Stimulated activated CD4-positive, alpha-beta T cell treated with anti-CD3 and anti-CD28 coated beads, Interleukin-15, amount 100 ng/mL, for 1 hour (primary cell): Measurements from ENCODE around the gene SPTLC2.

Source experiments
- DNase-seq, 2 donors: peaks; one replicate each; pipeline ENCODE4 v3.0.0-alpha.2; 2020; ENCODE audit warnings: low read depth in 1 of 2, low spot score in 1 of 2

Gene SPTLC2

GRCh38 chr14:77474479-77475177 lies 141.8 kb downstream of the SPTLC2 start:
- no peak for DNase-seq

DNA sequence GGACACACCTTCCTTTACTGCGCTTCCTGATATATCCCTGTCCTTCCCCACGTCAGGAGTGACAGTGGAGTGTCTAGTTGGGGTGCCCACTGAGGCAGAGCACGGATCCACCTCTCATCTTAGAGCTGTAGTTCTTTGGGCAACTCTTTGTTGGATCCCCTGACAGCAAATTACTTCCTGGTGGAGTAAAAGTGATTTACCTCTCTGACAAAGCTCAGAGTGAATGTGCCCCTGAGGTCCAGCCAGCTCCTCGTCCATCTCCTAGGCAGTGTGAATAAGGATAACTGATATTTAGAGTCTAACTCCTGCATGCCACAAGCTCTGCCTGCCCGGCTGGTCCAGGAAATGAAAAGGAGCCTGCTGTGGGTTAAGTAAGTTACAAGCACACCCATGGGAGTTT lies 142.5 kb downstream of the SPTLC2 start:
- DNase-seq: no peak

GRCh38 chr14:77470224-77470870 lies 146.1 kb downstream of the SPTLC2 start:
- DNase-seq: no peak

DNA sequence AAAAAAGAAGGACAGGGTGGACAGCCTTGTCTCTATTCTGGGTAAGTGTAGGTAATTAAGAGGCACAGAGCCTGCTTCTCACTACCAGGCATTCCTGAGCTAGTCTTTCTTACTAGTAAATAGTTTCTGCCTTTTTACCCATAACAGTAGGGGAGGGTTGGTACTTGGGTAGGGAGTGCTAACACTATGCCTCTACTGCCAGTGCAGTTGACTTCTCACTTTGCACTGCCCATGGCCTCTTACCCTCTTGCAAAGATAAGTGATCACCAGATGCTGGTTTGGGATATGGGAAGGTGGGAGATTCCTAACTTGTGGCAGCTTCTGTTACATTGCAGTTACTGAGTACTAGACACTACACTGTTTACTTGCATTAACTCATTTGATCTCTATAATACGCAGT lies 146.9 kb downstream of the SPTLC2 start:
- DNase-seq: no peak

GRCh38 chr14:77469067-77469505 lies 147.4 kb downstream of the SPTLC2 start:
- DNase-seq: no peak

DNA sequence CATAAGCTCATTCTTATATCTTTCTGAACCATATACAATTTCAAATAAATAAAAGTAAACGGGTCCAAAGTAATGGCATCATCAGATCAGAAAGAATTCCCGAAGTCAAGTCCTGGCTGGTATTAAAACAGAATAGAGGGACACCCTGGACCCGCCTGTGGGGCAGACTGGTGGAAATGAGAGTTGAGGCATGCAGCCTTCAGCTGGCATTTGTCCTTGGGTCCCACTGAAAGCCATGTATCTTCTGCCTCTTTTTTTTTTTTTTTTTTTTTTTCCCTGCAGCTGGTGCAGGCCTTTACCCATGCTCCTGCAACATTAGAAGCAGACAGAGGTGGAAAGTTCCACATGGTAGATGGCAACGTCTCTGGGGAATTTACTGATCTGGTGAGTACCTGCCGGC lies 148.6 kb downstream of the SPTLC2 start:
- no peak for DNase-seq

GRCh38 chr14:77459072-77459723 lies 157.2 kb downstream of the SPTLC2 start:
- peak in 1 of 2 donors; percentile 8 for DNase-seq

GRCh38 chr14:77458249-77458950 lies 158.0 kb downstream of the SPTLC2 start:
- peak in 1 of 2 donors; percentile 3 for DNase-seq

DNA sequence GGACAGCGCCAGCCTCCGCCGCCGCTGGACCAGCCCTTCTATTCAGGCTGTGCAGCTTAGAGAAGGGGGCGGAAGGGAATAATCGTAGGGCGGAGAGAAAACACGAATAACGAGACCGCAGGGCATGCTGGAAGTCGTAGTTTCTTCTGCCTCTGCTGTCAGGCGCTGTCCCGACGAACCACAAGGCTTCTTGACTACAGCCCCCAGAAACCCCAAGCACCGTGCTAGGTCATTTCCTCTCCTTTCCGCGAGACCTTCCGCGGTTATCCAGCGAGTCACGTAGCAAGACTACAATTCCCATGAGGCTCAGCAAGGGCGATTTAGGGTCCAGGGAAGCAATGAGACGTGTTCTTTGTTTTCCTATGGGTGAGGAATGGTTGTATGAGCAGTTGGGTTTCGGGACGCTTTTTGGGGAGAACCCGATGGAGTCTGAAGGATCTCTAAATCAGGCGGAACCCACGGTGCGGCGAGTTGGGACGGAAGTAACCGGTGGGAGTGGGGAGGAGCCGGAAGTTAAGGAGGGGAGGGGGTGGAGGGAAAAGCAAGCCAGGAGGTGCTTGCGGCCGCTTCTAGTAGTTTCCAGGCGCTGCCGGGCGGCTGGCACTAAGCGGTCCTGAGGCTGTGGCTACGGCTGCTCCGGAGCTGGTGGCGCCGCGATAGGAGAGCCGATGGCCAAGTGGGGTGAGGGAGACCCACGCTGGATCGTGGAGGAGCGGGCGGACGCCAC lies 158.8 kb downstream of the SPTLC2 start, which contains the start of the genes AHSA1 and VIPAS39:
AHSA1 (plus strand) TSS at position 572 of the 727 bp plus-strand sequence; CDS start at position 669, 97 bp downstream.
VIPAS39 (minus strand) TSS at position 80 of the 727 bp plus-strand sequence. CDS start 3,499 bp downstream, outside the sequence.
- peak; percentile 75 to 79 for DNase-seq

GRCh38 chr14:77457115-77457521 lies 159.3 kb downstream of the SPTLC2 start:
- no peak for DNase-seq
